GM23248 (cell line): ENCODE results near the gene FOXK1. TPM values are rescaled to one million over a fixed set of nuclear protein-coding genes. Genes with fewer than 3 reads are reported as not detected.
A peak's percentile ranks its signal among the peaks of the same experiment; 100 is the strongest.

Experiments used
- DNase-seq: peaks from one replicate; pipeline ENCODE4 v3.0.0-alpha.2; 2015
- H2AFZ ChIP-seq: fragments of 200-600 bp; sonication (generic); 2 replicates; pipeline ENCODE4 v1.6.1; 2016; ENCODE audit warnings: antibody characterized with exemption
- H3F3A ChIP-seq: fragments of 200-600 bp; sonication (generic); 2 replicates; pipeline ENCODE4 v1.6.1; 2016; ENCODE audit warnings: mild to moderate bottlenecking, antibody characterized with exemption, mixed run types; ENCODE audit not compliant: insufficient read depth
- H3K27ac ChIP-seq: fragments of 200-600 bp; sonication (generic); 2 replicates; pipeline ENCODE4 v1.5.1; 2016; ENCODE audit warnings: mild to moderate bottlenecking
- H3K27me3 ChIP-seq: fragments of 200-600 bp; sonication (generic); replicated peaks from 2 replicates; pipeline ENCODE4 v1.6.1; 2016; ENCODE audit warnings: mild to moderate bottlenecking; ENCODE audit not compliant: insufficient read depth
- H3K36me3 ChIP-seq: fragments of 200-600 bp; sonication (generic); 2 replicates; pipeline ENCODE4 v1.6.1; 2016; ENCODE audit warnings: low read depth, mild to moderate bottlenecking
- H3K4me1 ChIP-seq: fragments of 200-600 bp; sonication (generic); 2 replicates; pipeline ENCODE4 v1.6.1; 2016; ENCODE audit warnings: mild to moderate bottlenecking; ENCODE audit not compliant: insufficient read depth
- H3K4me2 ChIP-seq: fragments of 200-600 bp; sonication (generic); one replicate; pipeline ENCODE4 v1.6.1; 2016; ENCODE audit warnings: mild to moderate bottlenecking; ENCODE audit not compliant: unreplicated experiment
- H3K4me3 ChIP-seq: fragments of 200-600 bp; sonication (generic); 2 replicates; pipeline ENCODE4 v1.5.1; 2016; ENCODE audit warnings: mild to moderate bottlenecking
- H3K79me2 ChIP-seq: fragments of 200-600 bp; sonication (generic); 2 replicates; pipeline ENCODE4 v1.6.1; 2016; ENCODE audit warnings: mild to moderate bottlenecking; ENCODE audit not compliant: insufficient read depth
- H3K9ac ChIP-seq: fragments of 200-600 bp; sonication (generic); 2 replicates; pipeline ENCODE4 v1.6.1; 2016; ENCODE audit warnings: mild to moderate bottlenecking
- H3K9me2 ChIP-seq: fragments of 200-600 bp; sonication (generic); 2 replicates; pipeline ENCODE4 v1.6.1; 2016; ENCODE audit warnings: mixed run types, mild to moderate bottlenecking, moderate library complexity; ENCODE audit not compliant: insufficient read depth
- H3K9me3 ChIP-seq: fragments of 200-600 bp; sonication (generic); one replicate; pipeline ENCODE4 v1.6.1; 2017; ENCODE audit warnings: low read depth
- H4K20me1 ChIP-seq: fragments of 200-600 bp; sonication (generic); 2 replicates; pipeline ENCODE4 v1.6.0; 2016; ENCODE audit not compliant: insufficient read depth
- EZH2 ChIP-seq: fragments of 200-600 bp; sonication (generic); IDR thresholded peaks from 2 replicates; pipeline ENCODE4 v1.6.1; 2018; ENCODE audit warnings: antibody characterized with exemption, mild to moderate bottlenecking; ENCODE audit not compliant: insufficient read depth, poor library complexity, severe bottlenecking
- EZH2phosphoT487 ChIP-seq: fragments of 200-600 bp; sonication (generic); IDR thresholded peaks from 2 replicates; pipeline ENCODE4 v1.6.1; 2018; ENCODE audit warnings: antibody characterized with exemption, moderate library complexity, mild to moderate bottlenecking, low read depth; ENCODE audit not compliant: insufficient read depth
- WGBS, 2 experiments: methylation state at CpG; one replicate each; pipeline ENCODE4 v1.1.6; 2015 to 2017; ENCODE audit warnings: low lambda C conversion rate in 2 of 2, low coverage in 1 of 2; ENCODE audit errors: missing lambda C conversion rate in 2 of 2; 5-methylcytosine and 5-hydroxymethylcytosine counted together
- in situ Hi-C: fragments of 300-500 bp; cut with MboI; formaldehyde crosslinking; loops from 2 replicates; pipeline ENCODE4 v1.15.0; 2020
- polyA plus RNA-seq: library from polyadenylated mRNA; unstranded; fragments of >200 nt; fragmentation: Nextera tagmentation; extraction: Ambion mirVana; gene quantifications from 2 replicates; pipeline ENCODE4 v1.2.1, GENCODE V29; 2016
- total RNA-seq: library from RNA; depleted of rRNA; stranded (reverse); fragments of >200 nt; shearing (Covaris generic); gene quantifications from 2 replicates; pipeline ENCODE4 v1.2.3, GENCODE V29; 2014

The FOXK1 gene
- total and polyA plus RNA-seq, 2 experiments from 2014 or later = 8.5 to 16.4 TPM

GRCh38 chr7:4709187-4709586 is 27.1 kb downstream of the FOXK1 start:
- Histone ChIP-seq H3K27me3 (no peaks in the 10 kb centered on the region), H3K79me2 (peaks cover 95% of the 10 kb centered on the region), H3K4me1 (peaks cover 45% of the 10 kb centered on the region), H3K4me2 (no peak overlapping the region), H3K9ac (no peak overlapping the region), H4K20me1 (no peaks in the 10 kb centered on the region), H3K9me2 (no peaks in the 10 kb centered on the region), H3K4me3 (no peak overlapping the region), H3K27ac (no peak overlapping the region), H2AFZ (no peak overlapping the region), H3K9me3 (no peaks in the 10 kb centered on the region), H3K36me3 (no peaks in the 10 kb centered on the region), H3F3A (peaks cover 28% of the 10 kb centered on the region)
- in situ Hi-C loops = no loop called here
- TF ChIP-seq EZH2phosphoT487 (no peak), EZH2 (no peak)
- WGBS, 2 experiments = 90 to 91% methylated on average over 22 of the region's 22 CpGs
- DNase-seq = no peak

DNA sequence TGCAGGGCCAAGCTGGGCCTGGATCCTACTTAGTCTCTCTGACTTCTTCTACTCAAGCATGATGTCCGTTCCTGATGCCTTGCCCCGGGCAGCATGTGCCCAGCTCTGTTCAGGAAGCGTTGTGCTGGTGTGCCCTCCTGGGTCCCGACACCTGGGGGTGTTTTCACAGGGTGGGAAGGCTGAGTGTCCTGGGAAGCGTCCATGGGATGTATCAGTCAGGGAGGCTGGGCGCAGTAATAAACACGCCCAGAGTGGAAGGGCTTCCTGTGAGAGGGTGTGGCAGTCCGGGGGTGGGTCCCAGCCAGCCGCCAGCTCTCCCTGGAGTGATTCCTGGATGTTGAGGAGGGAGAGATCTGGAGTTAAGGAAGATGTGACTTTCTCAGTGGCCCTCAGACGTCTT is 29.0 kb downstream of the FOXK1 start:
- in situ Hi-C loops = no loop called here
- H3K27me3 ChIP-seq = no peaks in the 10 kb centered on the region
- no peak overlapping the region for H3K4me2 ChIP-seq
- H3K79me2 ChIP-seq = peaks cover 91% of the 10 kb centered on the region
- no peak for TF ChIP-seq EZH2phosphoT487
- no peak for TF ChIP-seq EZH2
- 84 to 87% methylated on average over 10 of the region's 10 CpGs for WGBS, 2 experiments
- no peak for DNase-seq
- H3K9me2 ChIP-seq = no peaks in the 10 kb centered on the region
- no peak overlapping the region for H3K9ac ChIP-seq
- H3K4me3 ChIP-seq = no peak overlapping the region
- peaks cover 5% of the 10 kb centered on the region; the same call in 1 of the 2 replicates for H4K20me1 ChIP-seq
- peaks cover 44% of the 10 kb centered on the region for H3F3A ChIP-seq
- no peaks in the 10 kb centered on the region for H3K36me3 ChIP-seq
- H3K27ac ChIP-seq = no peak overlapping the region
- no peaks in the 10 kb centered on the region for H3K9me3 ChIP-seq
- no peak overlapping the region for H2AFZ ChIP-seq
- peaks cover 61% of the 10 kb centered on the region for H3K4me1 ChIP-seq

DNA sequence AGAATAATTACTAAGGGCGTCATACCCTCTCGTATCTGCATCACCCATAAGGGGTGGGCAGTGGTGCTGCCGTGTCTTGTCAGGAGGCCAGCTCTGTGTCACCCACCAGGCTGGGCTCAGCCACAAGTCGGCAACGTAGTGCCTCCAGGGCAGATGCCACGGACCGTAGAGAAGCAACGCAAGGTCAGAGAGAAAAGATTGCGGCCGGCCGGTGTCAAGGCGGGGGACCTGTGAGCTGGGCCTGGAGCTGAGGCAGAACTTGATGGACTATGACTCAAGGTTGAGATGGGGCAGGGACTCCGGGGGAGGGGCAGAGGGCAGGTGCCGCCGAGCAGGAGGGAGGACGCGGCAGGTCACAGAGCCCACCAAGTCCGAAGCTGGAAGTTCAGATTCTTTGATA is 29.5 kb downstream of the FOXK1 start:
- no peak overlapping the region for H3K4me3 ChIP-seq
- no peak overlapping the region for H3K9ac ChIP-seq
- no peaks in the 10 kb centered on the region for H3K9me2 ChIP-seq
- in situ Hi-C loops = no loop called here
- peaks cover 91% of the 10 kb centered on the region for H3K79me2 ChIP-seq
- H4K20me1 ChIP-seq = peaks cover 5% of the 10 kb centered on the region; the same call in 1 of the 2 replicates
- no peaks in the 10 kb centered on the region for H3K9me3 ChIP-seq
- no peaks in the 10 kb centered on the region for H3K27me3 ChIP-seq
- no peak overlapping the region for H3K27ac ChIP-seq
- H3F3A ChIP-seq = peaks cover 45% of the 10 kb centered on the region
- H3K4me2 ChIP-seq = no peak overlapping the region
- TF ChIP-seq EZH2 (no peak), EZH2phosphoT487 (no peak)
- H2AFZ ChIP-seq = no peak overlapping the region
- WGBS, 2 experiments = 91 to 92% methylated on average over 17 to 18 of the region's 18 CpGs
- H3K4me1 ChIP-seq = peaks cover 58% of the 10 kb centered on the region
- no peaks in the 10 kb centered on the region for H3K36me3 ChIP-seq
- DNase-seq = no peak

DNA sequence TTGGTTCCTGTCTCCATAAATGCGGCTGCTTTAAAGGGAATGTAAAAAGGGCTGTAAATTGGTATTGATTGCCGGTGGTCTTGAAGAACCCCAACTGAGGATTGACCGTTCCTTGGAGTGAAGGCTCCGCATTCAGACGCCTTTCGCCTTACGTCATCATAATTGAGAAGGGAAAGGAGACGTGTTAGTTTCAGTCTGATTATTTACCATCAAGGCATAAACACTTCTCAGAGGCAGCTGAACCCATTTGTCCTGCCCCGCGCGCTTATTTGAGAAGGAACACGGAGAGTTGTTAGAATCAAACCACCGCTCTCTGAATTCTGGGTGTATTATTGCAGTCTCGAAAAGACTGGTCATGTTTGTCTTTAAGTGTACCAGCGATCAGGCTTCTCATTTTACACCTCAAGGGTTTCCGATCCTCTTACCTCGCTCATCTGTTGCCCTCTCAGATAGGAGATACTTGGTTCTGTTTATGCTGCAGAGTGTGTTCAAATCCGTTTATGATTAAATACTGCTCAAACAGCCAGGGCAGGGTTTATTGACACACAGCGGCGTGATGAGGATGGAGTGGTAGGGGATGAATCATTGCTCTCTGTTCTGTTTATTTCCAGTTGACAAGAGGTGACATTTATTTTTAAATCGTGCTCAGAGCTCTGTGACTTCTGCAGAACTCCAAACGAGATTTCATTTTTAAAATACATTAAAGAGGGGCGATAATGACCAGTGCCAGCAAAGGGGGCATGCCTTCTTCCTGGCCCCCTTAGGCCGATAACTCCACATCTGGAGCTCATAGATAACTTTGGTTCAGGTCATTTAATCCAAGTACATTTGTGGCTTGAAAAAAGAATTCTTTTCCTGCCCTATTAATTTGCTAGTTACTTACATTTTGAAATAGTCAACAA is 30.4 kb downstream of the FOXK1 start:
- Histone ChIP-seq H3K36me3 (no peaks in the 10 kb centered on the region), H3K4me1 (peaks cover 49% of the 10 kb centered on the region), H3K9me3 (no peaks in the 10 kb centered on the region), H3K27me3 (no peaks in the 10 kb centered on the region), H3K79me2 (peaks cover 91% of the 10 kb centered on the region), H2AFZ (no peak overlapping the region), H3K4me3 (peak overlapping the region; percentile 44), H3K27ac (peak overlapping the region; percentile 85), H3K9ac (peak overlapping the region; percentile 73), H3K4me2 (peak overlapping the region; percentile 70), H3F3A (peaks cover 46% of the 10 kb centered on the region), H4K20me1 (peaks cover 5% of the 10 kb centered on the region; the same call in 1 of the 2 replicates), H3K9me2 (no peaks in the 10 kb centered on the region)
- 49 to 50% methylated on average over 24 of the region's 24 CpGs for WGBS, 2 experiments
- peak; percentile 77 for DNase-seq
- in situ Hi-C loops = no loop called here
- TF ChIP-seq EZH2phosphoT487 (no peak), EZH2 (no peak)
